Esophagus muscularis mucosa (tissue), 4 donors: ENCODE results near the gene AMFR. TPM values are rescaled to one million over a fixed set of nuclear protein-coding genes. Genes with fewer than 3 reads are reported as not detected.
A peak's percentile ranks its signal among the peaks of the same experiment; 100 is the strongest.

ENCODE experiments used
- DNase-seq: peaks from one replicate; pipeline ENCODE4 v3.0.0-alpha.2; 2017; ENCODE audit errors: extremely low spot score
- H3K27ac ChIP-seq, 4 donors: fragments of 200-600 bp; sonication (generic); replicated peaks in 1 of 4; 1 replicate in 3 of 4; 2 replicates in 1 of 4; pipeline ENCODE4 v1.5.1; 2016 to 2019; ENCODE audit warnings: mild to moderate bottlenecking in 1 of 4
- H3K27me3 ChIP-seq, 4 donors: fragments of 200-600 bp; sonication (generic); one replicate each; pipeline versions ENCODE4 v1.5.1 to v1.6.0; 2016 to 2019
- H3K36me3 ChIP-seq, 4 donors: fragments of 200-600 bp; sonication (generic); one replicate each; pipeline ENCODE4 v1.5.1; 2016 to 2019
- H3K4me1 ChIP-seq, 4 donors: fragments of 200-600 bp; sonication (generic); one replicate each; pipeline ENCODE4 v1.5.1; 2016 to 2019
- H3K4me3 ChIP-seq, 4 donors: fragments of 200-600 bp; sonication (generic); 1 replicate in 2 of 4; 2 replicates in 2 of 4; pipeline ENCODE4 v1.5.1; 2016 to 2019; ENCODE audit warnings: mild to moderate bottlenecking in 4 of 4, moderate library complexity in 1 of 4
- H3K9me3 ChIP-seq, 4 donors: fragments of 200-600 bp; sonication (generic); 1 replicate in 3 of 4; 2 replicates in 1 of 4; pipeline ENCODE4 v1.5.1; 2016 to 2019
- EP300 ChIP-seq: sonication (generic); formaldehyde crosslinking; IDR thresholded peaks from one replicate; pipeline ENCODE4 v1.6.1; 2017; ENCODE audit warnings: antibody characterized with exemption
- POLR2A ChIP-seq: fragments of 450-650 bp; IDR thresholded peaks from one replicate; pipeline ENCODE4 v1.6.1; 2017; ENCODE audit warnings: antibody characterized with exemption, moderate library complexity, mild to moderate bottlenecking, low read depth
- POLR2AphosphoS5 ChIP-seq, 2 donors: sonication (generic); formaldehyde crosslinking; IDR thresholded peaks; one replicate each; pipeline ENCODE4 v1.6.1; 2017; ENCODE audit warnings: antibody characterized with exemption in 2 of 2
- WGBS: methylation state at CpG from one replicate; pipeline ENCODE4 v1.1.5; 2018; 5-methylcytosine and 5-hydroxymethylcytosine counted together
- intact Hi-C: fragments of 100-400 bp; cut with DNase I; formaldehyde crosslinking; loops from one replicate; pipeline ENCODE4 v1.15.1; 2023
- total RNA-seq, 4 donors: library from RNA; depleted of rRNA; stranded (reverse); fragments of >200 nt; gene quantifications; one replicate each; pipeline versions ENCODE4 v1.1.0 to v1.2.1, GENCODE V29; 2016
- TF ChIP-seq, protein P1 (sequence below), 3 experiments: fragments of 200-600 bp in 2 of 3; fragments of 450-650 bp in 1 of 3; sonication (generic) in 2 of 3; IDR thresholded peaks; one replicate each; pipeline ENCODE4 v1.5.1; 2017 to 2019; ENCODE audit warnings: antibody characterized with exemption in 3 of 3, mild to moderate bottlenecking in 2 of 3, moderate library complexity in 1 of 3

The AMFR gene
- total RNA-seq, 4 donors from 2014 or later: 150 to 205 (median 179) TPM

DNA sequence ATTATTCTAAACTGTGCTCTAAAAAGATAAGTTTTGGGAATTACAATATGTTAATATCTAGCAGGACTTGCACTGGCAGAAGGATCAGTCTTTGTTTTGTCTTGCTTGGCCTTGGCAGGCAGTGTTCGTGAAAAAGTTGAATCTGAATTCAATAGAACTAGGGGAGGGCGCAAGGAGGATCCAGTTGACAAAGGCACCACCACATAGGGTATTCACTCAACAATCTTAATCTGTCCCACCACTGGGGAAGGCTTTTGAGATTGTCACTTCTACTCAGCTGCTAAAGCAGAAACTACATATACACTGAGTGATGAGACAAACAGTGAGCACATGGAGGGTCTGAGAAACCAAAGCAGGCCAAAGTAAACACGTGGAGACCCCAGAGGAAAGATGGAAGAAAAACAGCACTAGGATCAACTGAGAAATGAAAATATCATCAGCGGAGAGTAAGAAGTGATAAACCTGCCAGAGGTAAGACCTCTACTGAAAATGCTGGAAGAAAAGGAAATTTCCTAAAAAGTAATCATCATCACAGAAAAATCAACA lies 2.4 kb downstream of the AMFR start:
- Histone ChIP-seq H3K4me1 (peaks cover 20 to 62% (median 52%) of the 10 kb centered on the region in 4 donors), H3K27me3 (no peaks in the 10 kb centered on the region), H3K27ac (no peak overlapping the region), H3K9me3 (no peaks in the 10 kb centered on the region), H3K4me3 (peak overlapping the region in 1 of 4 donors; percentile 98), H3K36me3 (no peaks in the 10 kb centered on the region)
- TF ChIP-seq, protein P1, sequence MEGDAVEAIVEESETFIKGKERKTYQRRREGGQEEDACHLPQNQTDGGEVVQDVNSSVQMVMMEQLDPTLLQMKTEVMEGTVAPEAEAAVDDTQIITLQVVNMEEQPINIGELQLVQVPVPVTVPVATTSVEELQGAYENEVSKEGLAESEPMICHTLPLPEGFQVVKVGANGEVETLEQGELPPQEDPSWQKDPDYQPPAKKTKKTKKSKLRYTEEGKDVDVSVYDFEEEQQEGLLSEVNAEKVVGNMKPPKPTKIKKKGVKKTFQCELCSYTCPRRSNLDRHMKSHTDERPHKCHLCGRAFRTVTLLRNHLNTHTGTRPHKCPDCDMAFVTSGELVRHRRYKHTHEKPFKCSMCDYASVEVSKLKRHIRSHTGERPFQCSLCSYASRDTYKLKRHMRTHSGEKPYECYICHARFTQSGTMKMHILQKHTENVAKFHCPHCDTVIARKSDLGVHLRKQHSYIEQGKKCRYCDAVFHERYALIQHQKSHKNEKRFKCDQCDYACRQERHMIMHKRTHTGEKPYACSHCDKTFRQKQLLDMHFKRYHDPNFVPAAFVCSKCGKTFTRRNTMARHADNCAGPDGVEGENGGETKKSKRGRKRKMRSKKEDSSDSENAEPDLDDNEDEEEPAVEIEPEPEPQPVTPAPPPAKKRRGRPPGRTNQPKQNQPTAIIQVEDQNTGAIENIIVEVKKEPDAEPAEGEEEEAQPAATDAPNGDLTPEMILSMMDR (IDR thresholded peaks at IDR 0.05): no peak
- no peak for TF ChIP-seq POLR2A
- TF ChIP-seq POLR2AphosphoS5 (IDR thresholded peaks at IDR 0.05): no peak
- TF ChIP-seq EP300: no peak
- no peak for DNase-seq
- intact Hi-C loops: loop anchor here (10.0 kb wide), 1 partner anchor 202 kb away; the partner anchor contains the start of gene MT1E
- 66% methylated on average over 4 of the region's 4 CpGs for WGBS

DNA sequence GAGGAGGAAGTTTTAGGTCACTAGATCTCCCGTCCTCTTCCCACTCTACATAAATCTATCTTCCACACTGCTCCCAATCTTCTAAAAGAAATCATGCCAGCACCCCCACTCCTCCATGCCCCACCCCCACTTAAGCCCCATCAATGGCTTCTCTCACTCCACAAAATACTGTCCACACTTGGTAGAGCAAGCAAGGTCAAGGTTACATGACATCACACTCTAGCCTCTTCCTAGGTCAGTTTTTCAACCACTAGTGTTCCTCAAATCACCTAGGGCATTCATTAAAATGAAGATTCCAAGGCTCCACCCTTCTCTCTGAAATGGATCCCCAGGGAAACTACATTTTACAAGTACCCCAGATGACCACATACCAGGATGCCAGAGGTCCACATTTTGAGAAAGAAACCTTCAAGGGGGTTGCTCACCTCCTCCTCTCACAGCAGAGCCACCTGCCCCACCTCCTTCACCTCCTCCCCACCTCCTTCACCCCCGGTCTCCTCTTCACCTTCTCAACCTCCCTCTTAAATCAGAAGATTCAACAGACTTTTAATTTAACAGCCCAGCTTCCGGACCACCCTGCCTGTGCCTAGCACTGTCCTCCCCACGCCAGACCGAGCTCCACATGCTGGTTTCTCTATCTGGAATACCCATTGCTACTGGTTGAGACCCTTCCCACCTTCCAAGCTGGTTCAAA lies 3.2 kb downstream of the AMFR start:
- Histone ChIP-seq H3K36me3 (no peaks in the 10 kb centered on the region), H3K27me3 (no peaks in the 10 kb centered on the region), H3K4me1 (peaks cover 20 to 62% (median 53%) of the 10 kb centered on the region in 4 donors), H3K9me3 (no peaks in the 10 kb centered on the region), H3K4me3 (no peak overlapping the region), H3K27ac (no peak overlapping the region)
- DNase-seq: no peak
- 89% methylated on average over 5 of the region's 5 CpGs for WGBS
- intact Hi-C loops: loop anchor here (10.0 kb wide), 1 partner anchor 203 kb away; the partner anchor contains the start of gene MT1E
- TF ChIP-seq POLR2AphosphoS5 (IDR thresholded peaks at IDR 0.05) (no peak), POLR2A (no peak), EP300 (no peak)
- TF ChIP-seq, protein P1 (IDR thresholded peaks at IDR 0.05): no peak

DNA sequence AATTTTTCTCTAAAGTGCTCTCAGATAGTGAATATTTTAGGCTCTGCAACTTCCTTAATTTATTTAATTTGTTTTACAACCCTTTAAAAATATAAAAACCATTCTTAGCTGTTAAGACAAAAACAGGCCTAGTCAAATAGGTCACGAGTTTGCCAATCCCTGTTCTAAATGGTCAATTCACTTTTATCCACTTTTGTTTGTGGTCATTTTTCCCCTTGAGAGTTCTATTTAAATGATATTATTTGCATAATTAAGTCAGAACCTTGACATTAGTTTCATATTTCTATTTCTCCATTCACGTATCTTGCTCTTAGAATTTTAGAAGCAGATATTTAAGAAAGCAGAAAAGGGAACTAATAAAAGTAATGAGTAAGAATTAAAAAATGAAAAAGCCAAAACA lies 4.0 kb downstream of the AMFR start:
- TF ChIP-seq, protein P1 (IDR thresholded peaks at IDR 0.05): no peak
- TF ChIP-seq POLR2A (no peak), EP300 (no peak), POLR2AphosphoS5 (IDR thresholded peaks at IDR 0.05) (no peak)
- Histone ChIP-seq H3K9me3 (no peaks in the 10 kb centered on the region), H3K36me3 (no peaks in the 10 kb centered on the region), H3K4me3 (no peak overlapping the region), H3K4me1 (peaks cover 20 to 62% (median 55%) of the 10 kb centered on the region in 4 donors), H3K27me3 (no peaks in the 10 kb centered on the region), H3K27ac (no peak overlapping the region)
- intact Hi-C loops: loop anchor here (10.0 kb wide), 1 partner anchor 203 kb away; the partner anchor contains the start of gene MT1E
- 89% methylated on average over 2 of the region's 2 CpGs for WGBS
- no peak for DNase-seq

DNA sequence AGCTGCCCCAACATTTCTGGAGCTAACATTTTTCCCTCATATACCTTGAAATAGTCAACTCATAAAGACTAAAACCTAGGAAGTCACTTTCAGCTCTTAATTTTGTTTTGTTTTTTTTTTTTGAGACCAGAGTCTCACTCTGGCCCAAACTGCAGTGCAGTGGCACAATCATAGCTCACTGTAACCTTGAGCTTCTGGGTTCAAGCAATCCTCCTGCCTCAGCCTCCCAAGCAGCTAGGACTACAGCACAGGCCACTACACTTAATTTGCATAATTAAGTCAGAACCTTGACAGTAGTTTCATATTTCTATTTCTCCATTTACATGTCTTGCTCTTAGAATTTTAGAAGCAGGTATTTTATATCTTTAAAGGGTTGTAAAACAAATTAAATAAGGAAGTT lies 4.7 kb downstream of the AMFR start:
- DNase-seq: no peak
- no peak overlapping the region for H3K4me3 ChIP-seq
- no peaks in the 10 kb centered on the region for H3K9me3 ChIP-seq
- no peaks in the 10 kb centered on the region for H3K27me3 ChIP-seq
- TF ChIP-seq POLR2AphosphoS5 (IDR thresholded peaks at IDR 0.05): no peak
- H3K4me1 ChIP-seq: peaks cover 20 to 58% (median 51%) of the 10 kb centered on the region in 4 donors
- H3K36me3 ChIP-seq: no peaks in the 10 kb centered on the region
- H3K27ac ChIP-seq: no peak overlapping the region
- intact Hi-C loops: loop anchor here (10.0 kb wide), 1 partner anchor 204 kb away; the partner anchor contains the start of gene MT1E

DNA sequence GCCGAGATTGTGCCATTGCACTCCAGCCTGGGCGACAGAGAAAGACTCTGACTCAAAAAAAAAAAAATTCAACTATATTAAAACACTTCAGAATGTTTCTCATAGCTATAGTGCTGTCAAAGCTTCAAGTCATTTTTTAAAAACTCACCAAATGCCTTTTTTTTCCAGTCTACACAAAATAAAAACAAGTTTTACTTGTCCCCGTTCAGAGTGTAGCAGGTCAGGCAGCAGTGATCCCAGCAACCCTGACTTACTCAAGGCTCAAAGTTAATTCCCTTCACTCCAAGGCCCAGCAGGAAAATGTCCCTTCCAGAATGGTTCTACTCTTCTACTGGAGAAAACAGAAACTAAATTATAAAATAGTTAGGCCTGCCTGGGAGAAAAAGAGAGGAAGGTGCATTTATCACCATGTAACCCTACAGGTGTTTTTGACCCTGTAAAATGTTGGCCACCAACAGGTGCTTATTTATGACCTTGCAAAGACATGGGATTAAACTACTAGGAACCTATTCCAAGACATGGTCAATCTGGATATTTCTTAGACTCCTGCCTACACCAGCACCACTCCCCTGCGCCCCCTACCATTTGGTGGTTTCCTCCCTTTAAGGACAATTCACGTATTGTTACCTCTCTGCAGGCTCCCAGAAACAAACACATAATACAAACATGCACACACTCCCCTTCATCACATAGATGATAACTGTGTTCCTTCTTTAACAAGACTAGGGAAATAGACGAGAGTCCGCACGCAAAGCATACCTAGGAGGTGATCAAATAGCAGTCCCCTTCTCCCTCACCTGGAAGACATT lies 5.4 kb downstream of the AMFR start:
- no peak for TF ChIP-seq POLR2A
- TF ChIP-seq EP300: no peak
- TF ChIP-seq POLR2AphosphoS5 (IDR thresholded peaks at IDR 0.05): no peak
- TF ChIP-seq, protein P1 (IDR thresholded peaks at IDR 0.05): no peak
- no peak overlapping the region for H3K27ac ChIP-seq
- intact Hi-C loops: loop anchor here (10.0 kb wide), 1 partner anchor 205 kb away; the partner anchor contains the start of gene MT1E
- WGBS: 90% methylated on average over 8 of the region's 8 CpGs
- peaks cover 22 to 63% (median 57%) of the 10 kb centered on the region in 4 donors for H3K4me1 ChIP-seq
- H3K4me3 ChIP-seq: no peak overlapping the region
- no peaks in the 10 kb centered on the region for H3K36me3 ChIP-seq
- no peak for DNase-seq
- no peaks in the 10 kb centered on the region for H3K27me3 ChIP-seq
- H3K9me3 ChIP-seq: no peaks in the 10 kb centered on the region
